WERI-Rb-1 (cell line): ENCODE results near the gene AFF3.

Experiments used
- DNase-seq: peaks from one replicate; pipeline ENCODE4 v3.0.0-alpha.2; 2020
- H3K27ac ChIP-seq: fragments of 250-450 bp; sonication (Bioruptor Pico); 2 replicates; pipeline ENCODE4 v1.5.1; 2020; ENCODE audit warnings: mild to moderate bottlenecking, moderate library complexity
- H3K27me3 ChIP-seq: fragments of 250-450 bp; sonication (Bioruptor Pico); 2 replicates; pipeline ENCODE4 v1.5.1; 2021; ENCODE audit warnings: mild to moderate bottlenecking, low read depth, moderate library complexity; ENCODE audit not compliant: insufficient read depth, severe bottlenecking
- H3K36me3 ChIP-seq: fragments of 250-450 bp; sonication (Bioruptor Pico); 2 replicates; pipeline ENCODE4 v1.5.1; 2020; ENCODE audit warnings: mild to moderate bottlenecking, moderate library complexity
- H3K4me3 ChIP-seq: 2 replicates; pipeline ENCODE4 v1.5.1; 2011; ENCODE audit warnings: low read depth, mild to moderate bottlenecking, control low read depth, low read length
- H3K9me3 ChIP-seq: fragments of 250-450 bp; sonication (Bioruptor Pico); 2 replicates; pipeline ENCODE4 v1.5.1; 2021; ENCODE audit warnings: mild to moderate bottlenecking, moderate library complexity; ENCODE audit not compliant: severe bottlenecking
- TF ChIP-seq, protein P1 (sequence below): IDR thresholded peaks from 2 replicates; pipeline ENCODE4 v1.5.1; 2011; ENCODE audit warnings: low read depth, mild to moderate bottlenecking, control low read depth, inconsistent platforms, low read length

AFF3 gene

DNA sequence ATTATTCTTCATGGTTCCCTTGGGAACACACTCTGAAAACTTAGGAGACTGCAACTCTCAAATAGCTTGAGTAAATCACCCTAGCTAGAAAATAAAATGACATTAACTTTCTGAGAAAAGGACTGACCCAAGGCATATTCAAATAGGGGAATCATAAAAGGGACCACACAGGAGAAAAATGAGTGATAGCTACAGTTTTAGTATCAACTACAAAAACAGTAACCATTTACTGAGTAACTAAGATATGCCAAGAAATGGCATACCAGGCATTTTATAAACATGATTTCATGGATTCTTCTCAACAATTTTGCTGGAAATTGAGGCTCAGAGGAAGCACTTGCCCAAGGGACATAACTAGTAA lies 84.5 kb downstream of the AFF3 start:
- Histone ChIP-seq H3K9me3 (no peaks in the 10 kb centered on the region), H3K27me3 (no peaks in the 10 kb centered on the region), H3K27ac (no peak overlapping the region), H3K36me3 (no peaks in the 10 kb centered on the region), H3K4me3 (no peak overlapping the region)
- TF ChIP-seq, protein P1, sequence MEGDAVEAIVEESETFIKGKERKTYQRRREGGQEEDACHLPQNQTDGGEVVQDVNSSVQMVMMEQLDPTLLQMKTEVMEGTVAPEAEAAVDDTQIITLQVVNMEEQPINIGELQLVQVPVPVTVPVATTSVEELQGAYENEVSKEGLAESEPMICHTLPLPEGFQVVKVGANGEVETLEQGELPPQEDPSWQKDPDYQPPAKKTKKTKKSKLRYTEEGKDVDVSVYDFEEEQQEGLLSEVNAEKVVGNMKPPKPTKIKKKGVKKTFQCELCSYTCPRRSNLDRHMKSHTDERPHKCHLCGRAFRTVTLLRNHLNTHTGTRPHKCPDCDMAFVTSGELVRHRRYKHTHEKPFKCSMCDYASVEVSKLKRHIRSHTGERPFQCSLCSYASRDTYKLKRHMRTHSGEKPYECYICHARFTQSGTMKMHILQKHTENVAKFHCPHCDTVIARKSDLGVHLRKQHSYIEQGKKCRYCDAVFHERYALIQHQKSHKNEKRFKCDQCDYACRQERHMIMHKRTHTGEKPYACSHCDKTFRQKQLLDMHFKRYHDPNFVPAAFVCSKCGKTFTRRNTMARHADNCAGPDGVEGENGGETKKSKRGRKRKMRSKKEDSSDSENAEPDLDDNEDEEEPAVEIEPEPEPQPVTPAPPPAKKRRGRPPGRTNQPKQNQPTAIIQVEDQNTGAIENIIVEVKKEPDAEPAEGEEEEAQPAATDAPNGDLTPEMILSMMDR, result no peak
- DNase-seq, result no peak

DNA sequence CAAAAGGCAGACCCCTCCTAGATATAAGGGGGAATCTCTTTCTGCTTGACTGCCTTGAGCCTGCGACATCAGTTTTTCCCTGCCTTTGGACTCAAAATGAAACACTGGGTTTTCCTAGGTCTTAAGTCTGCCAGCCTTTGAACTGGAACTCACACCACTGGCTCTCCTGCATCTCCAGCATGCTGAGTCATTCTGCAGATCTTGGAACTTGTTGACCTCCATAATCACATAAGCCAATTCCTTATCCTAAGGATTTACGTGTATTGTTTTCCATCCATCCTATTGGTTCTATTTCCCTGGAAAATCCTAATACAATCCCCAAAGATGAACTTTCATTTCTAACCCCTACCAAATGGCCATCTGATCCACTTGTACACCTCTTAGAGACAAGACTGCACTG lies 88.0 kb downstream of the AFF3 start:
- TF ChIP-seq, protein P1, result no peak
- Histone ChIP-seq H3K27ac (no peak overlapping the region), H3K9me3 (no peaks in the 10 kb centered on the region), H3K36me3 (no peaks in the 10 kb centered on the region), H3K27me3 (no peaks in the 10 kb centered on the region), H3K4me3 (no peak overlapping the region)
- peak; percentile 42 for DNase-seq

DNA sequence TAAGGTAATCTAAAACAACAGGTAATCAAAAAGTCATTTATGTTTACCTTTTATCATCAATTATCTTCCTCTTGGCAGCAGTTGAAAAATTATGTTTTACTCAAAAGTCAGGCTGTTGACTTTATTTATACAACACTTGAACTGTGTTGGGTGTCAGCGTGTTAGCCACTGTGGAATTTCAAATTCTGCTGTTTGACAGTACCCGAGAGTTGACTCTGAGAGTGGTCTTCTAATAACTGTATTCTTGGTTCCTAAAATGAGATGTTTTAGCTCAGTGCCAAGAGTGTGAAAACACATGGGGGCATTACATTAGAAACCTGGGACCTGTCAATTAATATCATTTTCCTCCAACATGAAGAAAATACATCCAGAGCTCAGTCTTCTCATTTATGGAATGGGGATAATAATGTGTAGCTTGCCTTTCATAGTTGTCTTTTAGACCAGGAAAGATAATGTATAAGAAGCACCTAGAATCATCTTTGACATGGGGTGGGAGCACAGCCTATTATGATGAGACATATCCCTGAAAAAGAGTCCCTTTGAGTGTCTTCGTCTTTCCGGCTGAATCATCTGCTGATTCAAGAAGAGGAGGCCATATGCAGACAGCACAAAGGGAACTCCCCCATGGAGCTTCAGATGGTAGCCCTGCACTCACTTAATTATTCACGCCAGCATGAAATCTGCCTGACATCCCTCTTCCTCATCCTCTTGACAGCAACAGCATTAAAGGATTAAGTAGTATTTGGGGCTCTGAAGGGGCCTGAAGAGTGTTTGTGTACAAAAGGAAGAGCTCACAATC lies 89.1 kb downstream of the AFF3 start:
- peak; percentile 30 for DNase-seq
- Histone ChIP-seq H3K36me3 (no peaks in the 10 kb centered on the region), H3K27me3 (no peaks in the 10 kb centered on the region), H3K27ac (no peak overlapping the region), H3K9me3 (no peaks in the 10 kb centered on the region), H3K4me3 (no peak overlapping the region)
- TF ChIP-seq, protein P1, result no peak

DNA sequence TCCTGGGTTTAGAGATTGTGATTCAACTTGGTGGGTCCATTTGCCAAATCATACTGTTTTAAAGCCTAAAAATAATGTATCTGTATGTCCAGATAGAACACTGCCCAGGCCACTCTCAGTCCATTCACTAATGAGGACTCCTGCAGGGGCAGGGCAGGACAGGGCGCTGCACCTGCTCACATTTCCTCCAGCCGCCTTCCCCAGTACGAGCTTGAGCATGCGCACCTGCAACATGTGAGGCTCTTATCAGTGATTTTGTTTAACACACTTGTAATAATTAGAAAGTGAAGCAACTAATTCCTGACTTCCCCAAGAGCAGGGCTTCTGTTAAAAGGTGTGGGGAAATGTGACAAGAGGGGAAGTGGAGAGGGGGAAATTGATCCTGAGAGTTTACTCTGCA lies 89.7 kb downstream of the AFF3 start:
- H3K36me3 ChIP-seq, result no peaks in the 10 kb centered on the region
- H3K27ac ChIP-seq, result no peak overlapping the region
- DNase-seq, result no peak
- H3K4me3 ChIP-seq, result no peak overlapping the region
- H3K9me3 ChIP-seq, result no peaks in the 10 kb centered on the region
- TF ChIP-seq, protein P1, result no peak
- no peaks in the 10 kb centered on the region for H3K27me3 ChIP-seq

DNA sequence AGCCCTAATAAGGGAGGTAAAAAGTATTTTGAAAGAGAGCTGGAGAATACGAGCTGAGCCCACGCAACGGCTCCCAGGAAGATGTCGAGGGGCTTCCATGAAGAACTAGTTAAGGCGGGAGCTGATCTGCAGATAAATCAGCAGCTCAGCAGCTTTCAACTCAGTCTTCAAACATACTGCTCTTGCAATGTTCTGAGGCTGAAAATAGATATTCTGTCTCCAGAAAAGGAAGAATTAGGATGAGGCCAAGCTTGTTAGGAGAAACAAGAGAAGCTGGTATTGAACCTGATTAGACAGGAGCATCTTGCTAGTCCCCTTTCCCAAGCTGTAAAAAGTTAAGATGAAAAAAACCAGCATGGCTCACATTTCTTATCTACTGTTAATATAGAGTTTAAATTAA lies 91.1 kb downstream of the AFF3 start:
- Histone ChIP-seq H3K36me3 (no peaks in the 10 kb centered on the region), H3K27ac (no peak overlapping the region), H3K4me3 (no peak overlapping the region), H3K9me3 (no peaks in the 10 kb centered on the region), H3K27me3 (no peaks in the 10 kb centered on the region)
- TF ChIP-seq, protein P1, result no peak
- DNase-seq, result no peak

DNA sequence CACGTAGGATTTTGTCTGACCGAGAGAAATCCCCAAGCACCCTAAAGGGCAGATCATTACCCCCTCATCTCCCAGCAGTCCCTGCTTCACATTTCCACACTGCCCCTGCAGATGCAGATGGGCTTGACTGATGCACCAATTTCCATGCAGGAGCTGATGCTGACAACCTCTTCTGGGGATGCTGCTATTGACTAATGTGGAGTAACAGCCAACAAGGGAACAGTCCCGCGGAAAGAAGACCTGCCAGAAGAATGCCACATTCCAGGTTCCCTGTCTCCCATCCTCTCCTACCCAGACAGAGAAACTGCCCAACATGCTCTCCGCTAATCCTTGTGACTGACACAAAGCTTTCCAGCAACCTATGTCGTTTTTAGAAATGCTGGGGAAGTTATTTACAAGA lies 91.7 kb downstream of the AFF3 start:
- H3K9me3 ChIP-seq, result no peaks in the 10 kb centered on the region
- H3K4me3 ChIP-seq, result no peak overlapping the region
- TF ChIP-seq, protein P1, result no peak
- H3K27me3 ChIP-seq, result no peaks in the 10 kb centered on the region
- no peaks in the 10 kb centered on the region for H3K36me3 ChIP-seq
- no peak overlapping the region for H3K27ac ChIP-seq
- no peak for DNase-seq
